Panc1 (cell line): ENCODE results near the gene ABHD12. TPM values are rescaled to one million over a fixed set of nuclear protein-coding genes. Genes with fewer than 3 reads are reported as not detected.

Experiments used
- ATAC-seq: fragments of 200-7000 bp; cut with Tn5 transposase; 2 replicates; pipeline ENCODE4 v1.9.1; 2020; ENCODE audit warnings: mild to moderate bottlenecking, moderate library complexity
- BruUV-seq: library from RNA; stranded (reverse); fragments of 400-500 nt; replicated peaks from 2 replicates; lab custom pipeline; 2021; lab: Mats Ljungman, UMichigan
- CTCF ChIA-PET: fragments of 300-600 bp; sonication (Branson Sonifier 250); formaldehyde crosslinking; loops from one replicate; lab custom pipeline; 2022; ENCODE audit warnings: antibody characterized with exemption; lab: Charles Lee
- POLR2A ChIA-PET: fragments of 300-600 bp; sonication (Branson Sonifier 250); formaldehyde crosslinking; loops from one replicate; lab custom pipeline; 2022; ENCODE audit warnings: antibody characterized with exemption; lab: Charles Lee
- DNase-seq: peaks from one replicate; pipeline ENCODE4 v3.0.0-alpha.2; 2010; ENCODE audit warnings: low read depth, low spot score
- H3K27ac ChIP-seq: 2 replicates; pipeline ENCODE4 v1.5.1; 2011; ENCODE audit warnings: mild to moderate bottlenecking, low read length, inconsistent platforms
- H3K27me3 ChIP-seq: fragments of 200-500 bp; sonication (Bioruptor generic); 2 replicates; pipeline ENCODE4 v1.6.0; 2014; ENCODE audit warnings: low read length, inconsistent platforms; ENCODE audit not compliant: control insufficient read depth, insufficient read depth
- H3K36me3 ChIP-seq: fragments of 200-500 bp; sonication (Bioruptor generic); 2 replicates; pipeline ENCODE4 v1.5.1; 2014; ENCODE audit warnings: inconsistent platforms, mild to moderate bottlenecking, low read length, moderate library complexity; ENCODE audit not compliant: control insufficient read depth, insufficient read depth
- H3K4me1 ChIP-seq: 2 replicates; pipeline ENCODE4 v1.5.1; 2011; ENCODE audit warnings: inconsistent platforms, mild to moderate bottlenecking, low read length, moderate library complexity; ENCODE audit not compliant: control insufficient read depth, insufficient read depth
- H3K4me3 ChIP-seq, 2 experiments: 2 replicates each; pipeline ENCODE4 v1.5.1; 2011 to 2012; ENCODE audit warnings: low read depth in 2 of 2, low read length in 2 of 2, mild to moderate bottlenecking in 2 of 2, inconsistent platforms in 1 of 2, moderate library complexity in 1 of 2
- H3K9me3 ChIP-seq: fragments of 200-500 bp; sonication (Bioruptor generic); 2 replicates; pipeline ENCODE4 v1.5.1; 2014; ENCODE audit warnings: low read depth, mild to moderate bottlenecking, inconsistent platforms, low read length, moderate library complexity; ENCODE audit not compliant: control insufficient read depth, insufficient read depth
- POLR2AphosphoS5 ChIP-seq: IDR thresholded peaks from 2 replicates; pipeline ENCODE4 v1.6.1; 2012; ENCODE audit warnings: mild to moderate bottlenecking, low read depth, low read length, moderate library complexity
- SIN3A ChIP-seq: IDR thresholded peaks from 2 replicates; pipeline ENCODE4 v1.6.1; 2012; ENCODE audit warnings: low read depth, mild to moderate bottlenecking, low read length, moderate library complexity, borderline replicate concordance; ENCODE audit not compliant: insufficient read depth
- TCF7L2 ChIP-seq: IDR thresholded peaks from 2 replicates; pipeline ENCODE4 v1.6.1; 2011; ENCODE audit warnings: mild to moderate bottlenecking, low read depth, low read length, inconsistent platforms
- in situ Hi-C: cut with HindIII; loops from 2 replicates; pipeline ENCODE4 v1.10.0; 2016; ENCODE audit warnings: low sequenced_read_pairs, low pct_unique_long_range_greater_than_20kb
- intact Hi-C: fragments of 100-400 bp; cut with micrococcal nuclease; formaldehyde crosslinking; loops from one replicate; pipeline ENCODE4 v1.10.0; 2022; ENCODE audit not compliant: unreplicated experiment
- total RNA-seq: library from RNA; stranded (reverse); gene quantifications from one replicate; pipeline ENCODE4 v1.2.1, GENCODE V29; 2021; ENCODE audit not compliant: unreplicated experiment
- TF ChIP-seq, protein P1 (sequence below): fragments of 450-650 bp; IDR thresholded peaks from 2 replicates; pipeline ENCODE4 v1.5.1; 2017; ENCODE audit warnings: mild to moderate bottlenecking
- TF ChIP-seq, protein P2 (sequence below), 2 experiments: IDR thresholded peaks; 2 replicates each; pipeline ENCODE4 v1.6.1; 2011 to 2012; ENCODE audit warnings: low read depth in 2 of 2, control low read depth in 1 of 2, low read length in 1 of 2, mild to moderate bottlenecking in 1 of 2, moderate library complexity in 1 of 2; ENCODE audit not compliant: insufficient read depth in 1 of 2

The ABHD12 gene
- total RNA-seq, 1 experiment from 2014 or later, result 90.9 TPM

DNA sequence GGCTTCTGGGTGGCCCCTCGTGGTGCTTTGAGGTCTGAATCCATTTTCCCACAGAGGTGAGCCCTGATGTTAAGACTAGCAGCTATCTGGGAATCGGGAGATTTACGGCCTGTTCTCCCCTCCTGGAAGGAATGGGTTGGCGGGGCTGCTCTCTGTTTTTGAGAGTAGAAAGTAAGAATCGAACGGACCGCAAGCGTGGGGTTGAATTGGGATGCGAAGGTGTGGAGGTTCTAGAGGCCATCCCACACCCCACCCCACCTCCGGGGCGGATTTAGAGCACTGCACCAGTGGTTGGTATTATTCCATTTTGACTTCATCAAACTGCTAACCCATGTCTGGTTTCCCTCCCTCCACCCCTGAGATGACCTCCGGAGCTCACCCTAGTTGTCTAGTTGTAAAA is 131.3 kb downstream of the ABHD12 start:
- DNase-seq, result no peak
- H3K27me3 ChIP-seq, result no peaks in the 10 kb centered on the region
- ATAC-seq, result no peak
- peaks cover 32% of the 10 kb centered on the region for H3K4me1 ChIP-seq
- POLR2A ChIA-PET, result interaction anchor here (0.5 kb wide), 1 partner anchor 304 kb away, joined by 3 read pairs; no protein-coding TSS in a partner anchor
- intact Hi-C loops (no loop called here), in situ Hi-C loops (no loop called here)
- peaks cover 13% of the 10 kb centered on the region for H3K36me3 ChIP-seq
- no peak overlapping the region for H3K4me3 ChIP-seq
- no TSS peak for BruUV-seq
- H3K9me3 ChIP-seq, result no peaks in the 10 kb centered on the region
- TF ChIP-seq, protein P1, sequence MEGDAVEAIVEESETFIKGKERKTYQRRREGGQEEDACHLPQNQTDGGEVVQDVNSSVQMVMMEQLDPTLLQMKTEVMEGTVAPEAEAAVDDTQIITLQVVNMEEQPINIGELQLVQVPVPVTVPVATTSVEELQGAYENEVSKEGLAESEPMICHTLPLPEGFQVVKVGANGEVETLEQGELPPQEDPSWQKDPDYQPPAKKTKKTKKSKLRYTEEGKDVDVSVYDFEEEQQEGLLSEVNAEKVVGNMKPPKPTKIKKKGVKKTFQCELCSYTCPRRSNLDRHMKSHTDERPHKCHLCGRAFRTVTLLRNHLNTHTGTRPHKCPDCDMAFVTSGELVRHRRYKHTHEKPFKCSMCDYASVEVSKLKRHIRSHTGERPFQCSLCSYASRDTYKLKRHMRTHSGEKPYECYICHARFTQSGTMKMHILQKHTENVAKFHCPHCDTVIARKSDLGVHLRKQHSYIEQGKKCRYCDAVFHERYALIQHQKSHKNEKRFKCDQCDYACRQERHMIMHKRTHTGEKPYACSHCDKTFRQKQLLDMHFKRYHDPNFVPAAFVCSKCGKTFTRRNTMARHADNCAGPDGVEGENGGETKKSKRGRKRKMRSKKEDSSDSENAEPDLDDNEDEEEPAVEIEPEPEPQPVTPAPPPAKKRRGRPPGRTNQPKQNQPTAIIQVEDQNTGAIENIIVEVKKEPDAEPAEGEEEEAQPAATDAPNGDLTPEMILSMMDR, result no peak
- TF ChIP-seq POLR2AphosphoS5 (no peak), TCF7L2 (no peak), SIN3A (no peak)
- TF ChIP-seq, protein P2, sequence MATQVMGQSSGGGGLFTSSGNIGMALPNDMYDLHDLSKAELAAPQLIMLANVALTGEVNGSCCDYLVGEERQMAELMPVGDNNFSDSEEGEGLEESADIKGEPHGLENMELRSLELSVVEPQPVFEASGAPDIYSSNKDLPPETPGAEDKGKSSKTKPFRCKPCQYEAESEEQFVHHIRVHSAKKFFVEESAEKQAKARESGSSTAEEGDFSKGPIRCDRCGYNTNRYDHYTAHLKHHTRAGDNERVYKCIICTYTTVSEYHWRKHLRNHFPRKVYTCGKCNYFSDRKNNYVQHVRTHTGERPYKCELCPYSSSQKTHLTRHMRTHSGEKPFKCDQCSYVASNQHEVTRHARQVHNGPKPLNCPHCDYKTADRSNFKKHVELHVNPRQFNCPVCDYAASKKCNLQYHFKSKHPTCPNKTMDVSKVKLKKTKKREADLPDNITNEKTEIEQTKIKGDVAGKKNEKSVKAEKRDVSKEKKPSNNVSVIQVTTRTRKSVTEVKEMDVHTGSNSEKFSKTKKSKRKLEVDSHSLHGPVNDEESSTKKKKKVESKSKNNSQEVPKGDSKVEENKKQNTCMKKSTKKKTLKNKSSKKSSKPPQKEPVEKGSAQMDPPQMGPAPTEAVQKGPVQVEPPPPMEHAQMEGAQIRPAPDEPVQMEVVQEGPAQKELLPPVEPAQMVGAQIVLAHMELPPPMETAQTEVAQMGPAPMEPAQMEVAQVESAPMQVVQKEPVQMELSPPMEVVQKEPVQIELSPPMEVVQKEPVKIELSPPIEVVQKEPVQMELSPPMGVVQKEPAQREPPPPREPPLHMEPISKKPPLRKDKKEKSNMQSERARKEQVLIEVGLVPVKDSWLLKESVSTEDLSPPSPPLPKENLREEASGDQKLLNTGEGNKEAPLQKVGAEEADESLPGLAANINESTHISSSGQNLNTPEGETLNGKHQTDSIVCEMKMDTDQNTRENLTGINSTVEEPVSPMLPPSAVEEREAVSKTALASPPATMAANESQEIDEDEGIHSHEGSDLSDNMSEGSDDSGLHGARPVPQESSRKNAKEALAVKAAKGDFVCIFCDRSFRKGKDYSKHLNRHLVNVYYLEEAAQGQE (IDR thresholded peaks at IDR 0.05; ENCODE audit: insufficient read depth in 1 of 2, low read depth in 2 of 2, low read length in 1 of 2), result no peak
- peak overlapping the region; percentile 23 for H3K27ac ChIP-seq
- CTCF ChIA-PET, result no interaction called here

DNA sequence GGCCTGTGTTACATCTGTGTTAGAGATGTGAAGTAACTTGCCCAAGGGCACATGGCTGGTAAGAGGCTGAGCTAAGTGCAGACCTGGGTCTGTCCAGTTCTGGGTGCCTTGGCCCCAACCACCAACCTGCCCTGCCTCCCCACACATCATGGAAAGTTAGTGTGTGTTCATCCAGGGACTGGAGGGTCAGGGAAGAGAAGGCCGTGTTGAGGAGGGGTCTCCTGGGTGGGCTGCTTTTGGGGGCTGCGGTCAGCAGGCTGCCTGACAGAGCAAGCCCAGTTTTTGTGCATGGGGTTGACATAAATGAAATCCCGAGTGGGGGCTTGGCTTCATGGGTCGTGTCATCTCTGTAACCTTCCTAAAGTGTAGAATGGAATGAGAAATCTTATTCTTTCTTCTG is 131.8 kb downstream of the ABHD12 start:
- Histone ChIP-seq H3K36me3 (peaks cover 15% of the 10 kb centered on the region), H3K27me3 (no peaks in the 10 kb centered on the region), H3K4me1 (peaks cover 38% of the 10 kb centered on the region), H3K4me3 (no peak overlapping the region), H3K9me3 (no peaks in the 10 kb centered on the region), H3K27ac (no peak overlapping the region; the same call in 1 of the 2 replicates)
- BruUV-seq, result no TSS peak
- ChIA-PET CTCF (no interaction called here), POLR2A (interaction anchor here (0.5 to 0.6 kb wide), 2 partner anchors 10 to 305 kb away, joined by 3 to 6 read pairs; no protein-coding TSS in a partner anchor)
- intact Hi-C loops, result no loop called here
- in situ Hi-C loops, result no loop called here
- ATAC-seq (peak; percentile 40; the same call in 1 of the 2 replicates), DNase-seq (no peak)
- TF ChIP-seq SIN3A (no peak), POLR2AphosphoS5 (no peak), TCF7L2 (no peak)
- TF ChIP-seq, protein P2 (IDR thresholded peaks at IDR 0.05; ENCODE audit: insufficient read depth in 1 of 2, low read depth in 2 of 2, low read length in 1 of 2), result no peak
- TF ChIP-seq, protein P1, result no peak
